Esophagus squamous epithelium (tissue), 5 donors: ENCODE data around the gene VWA3A. TPM values are rescaled to one million over a fixed set of nuclear protein-coding genes. Genes with fewer than 3 reads are reported as not detected.

Source experiments
- DNase-seq: peaks from one replicate; lab custom pipeline; 2025; lab: John Stamatoyannopoulos, UW
- H3K27ac ChIP-seq, 4 donors: fragments of 200-600 bp; sonication (generic); one replicate each; pipeline ENCODE4 v1.5.1; 2016 to 2019; ENCODE audit warnings: mild to moderate bottlenecking in 1 of 4
- H3K27me3 ChIP-seq, 4 donors: fragments of 200-600 bp; sonication (generic); 1 replicate in 3 of 4; 2 replicates in 1 of 4; pipeline versions ENCODE4 v1.5.1 to v1.6.0; 2017 to 2021; ENCODE audit warnings: antibody characterized with exemption in 1 of 4
- H3K36me3 ChIP-seq, 3 donors: fragments of 200-600 bp; sonication (generic); one replicate each; pipeline ENCODE4 v1.5.1; 2016 to 2019
- H3K4me1 ChIP-seq, 3 donors: fragments of 200-600 bp; sonication (generic); one replicate each; pipeline ENCODE4 v1.5.1; 2017 to 2019
- H3K4me3 ChIP-seq, 4 donors: fragments of 200-600 bp; sonication (generic); 1 replicate in 3 of 4; 2 replicates in 1 of 4; pipeline ENCODE4 v1.5.1; 2016 to 2019; ENCODE audit warnings: mild to moderate bottlenecking in 2 of 4, moderate library complexity in 1 of 4
- H3K9me3 ChIP-seq, 3 donors: fragments of 200-600 bp; sonication (generic); one replicate each; pipeline ENCODE4 v1.5.1; 2016 to 2019
- CTCF ChIP-seq, 6 experiments: fragments of 450-650 bp in 4 of 6; fragments of 200-600 bp in 2 of 6; sonication (generic) in 2 of 6; IDR thresholded peaks; one replicate each; pipeline ENCODE4 v1.5.1; 2016 to 2019; ENCODE audit warnings: antibody characterized with exemption in 6 of 6, mild to moderate bottlenecking in 4 of 6, moderate library complexity in 4 of 6
- POLR2A ChIP-seq, 4 donors: fragments of 450-650 bp; IDR thresholded peaks; one replicate each; pipeline ENCODE4 v1.6.1; 2017; ENCODE audit warnings: antibody characterized with exemption in 4 of 4, mild to moderate bottlenecking in 4 of 4, moderate library complexity in 3 of 4
- WGBS, 2 donors: methylation state at CpG; one replicate each; pipeline ENCODE4 v1.1.5; 2018; 5-methylcytosine and 5-hydroxymethylcytosine counted together
- intact Hi-C: fragments of 100-400 bp; cut with DNase I; formaldehyde crosslinking; loops from one replicate; pipeline ENCODE4 v1.15.0; 2022
- total RNA-seq, 4 donors: library from RNA; depleted of rRNA; stranded (reverse); fragments of >200 nt; gene quantifications; one replicate each; pipeline ENCODE4 v1.1.0, GENCODE V29; 2016
- donor health status: DM: yes; HTN: yes; CAD: no.

The VWA3A gene
- total RNA-seq, 4 donors from 2014 or later, result not detected

DNA sequence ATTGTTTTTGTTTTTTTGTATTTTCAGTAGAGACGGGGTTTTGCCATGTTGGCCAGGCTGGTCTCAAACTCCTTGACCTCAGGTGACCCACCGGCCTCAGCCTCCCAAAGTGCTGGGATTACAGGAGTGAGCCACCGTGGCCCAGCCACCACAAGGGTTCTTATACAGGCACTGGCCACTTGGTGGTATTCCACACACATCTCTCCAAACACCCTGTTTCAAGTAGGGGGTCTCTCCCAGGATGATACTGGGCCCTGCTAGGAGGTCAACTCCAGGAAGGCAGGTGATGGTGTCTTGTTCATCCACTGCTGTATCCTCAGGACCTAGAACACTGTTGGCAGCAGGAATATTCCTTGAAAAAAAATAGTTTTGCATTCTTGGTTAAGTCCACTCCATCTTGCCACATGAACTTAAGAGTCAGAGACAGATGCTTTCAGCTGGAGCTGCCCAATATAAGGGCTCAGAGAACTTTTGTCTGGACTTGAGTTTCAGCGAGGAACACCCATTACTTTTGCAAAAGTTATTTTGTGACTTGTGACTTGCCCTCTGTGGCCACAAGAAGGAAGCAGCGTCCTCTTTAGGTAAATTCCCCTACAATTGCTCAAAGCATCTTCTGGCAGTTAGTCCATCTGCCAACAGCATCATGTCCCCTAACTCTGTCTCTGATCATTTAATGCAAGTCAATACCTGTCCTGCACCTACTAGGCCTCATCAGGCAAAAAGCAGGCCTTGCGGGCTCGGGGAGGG is 106.4 kb downstream of the VWA3A start:
- Histone ChIP-seq H3K27me3 (no peaks in the 10 kb centered on the region), H3K9me3 (no peaks in the 10 kb centered on the region), H3K27ac (peak overlapping the region; percentile 83 to 91 (median 89)), H3K4me3 (no peak overlapping the region), H3K4me1 (peaks cover 21 to 63% (median 28%) of the 10 kb centered on the region in 3 donors), H3K36me3 (no peaks in the 10 kb centered on the region)
- 22 to 51% methylated on average over 2 to 7 of the region's 7 CpGs for WGBS, 2 donors
- intact Hi-C loops, result no loop called here
- TF ChIP-seq POLR2A (IDR thresholded peaks at IDR 0.05) (no peak), CTCF (IDR thresholded peaks at IDR 0.05) (no peak)
- DNase-seq, result no peak

DNA sequence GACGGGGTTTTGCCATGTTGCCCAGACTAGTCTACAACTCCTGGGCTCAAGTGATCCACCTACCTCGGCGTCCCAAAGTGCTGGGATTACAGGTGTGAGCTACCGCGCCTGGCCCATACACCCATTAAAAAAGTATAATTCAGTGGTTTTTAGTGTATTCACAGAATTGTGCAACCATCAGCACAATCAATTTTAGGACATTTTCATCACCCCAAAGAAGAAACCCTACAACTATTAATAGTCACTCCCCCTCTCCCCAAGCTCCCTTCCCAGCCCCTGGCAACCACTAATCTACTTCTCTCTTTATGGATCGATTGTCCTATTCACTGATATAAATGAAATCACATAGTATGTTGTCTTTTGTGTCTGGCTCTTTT is 109.9 kb downstream of the VWA3A start:
- TF ChIP-seq CTCF (IDR thresholded peaks at IDR 0.05) (no peak), POLR2A (IDR thresholded peaks at IDR 0.05) (no peak)
- intact Hi-C loops, result no loop called here
- Histone ChIP-seq H3K36me3 (no peaks in the 10 kb centered on the region), H3K27ac (peak overlapping the region in 2 of 4 donors; percentile 51 to 53), H3K27me3 (no peaks in the 10 kb centered on the region), H3K9me3 (no peaks in the 10 kb centered on the region), H3K4me1 (peaks cover 21 to 61% (median 25%) of the 10 kb centered on the region in 3 donors), H3K4me3 (no peak overlapping the region)
- WGBS, 2 donors, result 65 to 72% methylated on average over 6 of the region's 6 CpGs
- DNase-seq, result no peak

DNA sequence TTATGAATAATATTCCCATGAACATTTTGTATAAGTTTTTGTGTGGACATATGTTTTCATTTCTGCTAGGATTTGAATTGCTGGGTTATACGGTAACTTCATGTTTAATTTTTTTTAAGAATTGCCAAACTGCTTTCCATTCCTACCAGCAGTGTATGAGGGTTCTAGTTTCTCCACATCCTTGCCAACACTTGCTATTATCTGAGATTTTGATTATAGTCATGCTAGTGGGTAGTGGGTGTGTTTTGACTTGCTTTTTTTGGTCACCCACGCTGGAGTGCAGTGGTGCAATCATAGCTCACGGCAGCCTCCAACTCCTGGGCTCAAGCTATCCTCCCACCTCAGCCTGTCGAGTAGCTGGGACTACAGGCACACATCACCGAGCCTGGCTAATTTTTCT is 110.8 kb downstream of the VWA3A start:
- Histone ChIP-seq H3K4me1 (peaks cover 27 to 70% (median 30%) of the 10 kb centered on the region in 3 donors), H3K9me3 (no peaks in the 10 kb centered on the region), H3K4me3 (no peak overlapping the region), H3K27ac (peak overlapping the region in 1 of 4 donors; percentile 53), H3K27me3 (no peaks in the 10 kb centered on the region), H3K36me3 (no peaks in the 10 kb centered on the region)
- WGBS, 2 donors, result 56 to 81% methylated on average over 5 of the region's 5 CpGs
- no peak for DNase-seq
- TF ChIP-seq POLR2A (IDR thresholded peaks at IDR 0.05), result no peak
- no peak for TF ChIP-seq CTCF (IDR thresholded peaks at IDR 0.05)
- intact Hi-C loops, result no loop called here

DNA sequence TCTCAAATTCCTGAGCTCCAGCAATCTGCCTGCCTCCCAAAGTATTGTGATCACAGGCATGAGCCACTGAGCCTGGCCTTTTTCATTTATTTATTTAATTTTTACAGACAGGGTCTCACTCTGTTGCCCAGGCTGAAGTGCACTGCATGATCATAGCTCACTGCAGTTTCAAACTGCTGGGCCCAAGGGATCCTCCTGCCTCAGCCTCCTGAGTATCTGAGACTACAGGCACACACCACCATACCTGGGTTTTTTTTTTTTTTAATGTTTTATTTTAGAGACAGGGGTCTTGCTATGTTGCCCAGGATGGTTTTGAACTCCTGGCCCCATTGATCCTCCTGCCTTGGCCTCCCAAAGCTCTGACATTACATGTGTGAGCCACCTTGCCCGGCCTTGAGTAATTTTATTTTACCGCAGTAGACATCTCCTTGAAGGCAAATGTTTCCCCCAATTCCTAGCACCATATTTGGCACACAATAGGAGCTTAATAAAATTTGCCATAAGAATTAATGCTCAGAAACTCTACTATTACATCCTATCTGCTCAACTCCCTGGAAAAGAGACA is 111.8 kb downstream of the VWA3A start:
- Histone ChIP-seq H3K27me3 (no peaks in the 10 kb centered on the region), H3K9me3 (no peaks in the 10 kb centered on the region), H3K4me1 (peaks cover 31 to 71% (median 31%) of the 10 kb centered on the region in 3 donors), H3K36me3 (no peaks in the 10 kb centered on the region), H3K4me3 (no peak overlapping the region), H3K27ac (peak overlapping the region in 1 of 4 donors; percentile 93)
- intact Hi-C loops, result no loop called here
- no peak for DNase-seq
- 91 to 100% methylated on average over 2 of the region's 2 CpGs for WGBS, 2 donors
- TF ChIP-seq POLR2A (IDR thresholded peaks at IDR 0.05) (no peak), CTCF (IDR thresholded peaks at IDR 0.05) (no peak)

DNA sequence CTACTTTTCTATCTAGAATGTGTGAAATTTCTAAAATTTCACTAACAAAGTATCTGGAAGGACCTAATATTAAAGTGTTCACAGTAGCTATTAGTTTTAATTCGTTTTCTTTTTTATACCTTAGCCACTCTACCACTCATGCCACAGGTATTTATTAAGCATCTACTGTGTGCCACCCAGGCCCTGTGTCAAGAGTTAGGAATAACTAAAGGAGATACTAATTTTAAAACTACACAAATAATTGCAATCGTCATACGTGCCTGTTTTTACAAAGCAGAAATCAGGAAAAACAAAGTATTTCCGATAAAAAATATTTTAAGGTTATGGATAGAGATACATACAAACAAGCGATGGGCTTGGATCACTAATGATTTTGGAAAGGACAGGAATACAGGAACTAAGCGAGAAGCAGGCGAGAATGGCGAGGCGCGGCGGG is 113.3 kb downstream of the VWA3A start:
- H3K9me3 ChIP-seq, result no peaks in the 10 kb centered on the region
- H3K27ac ChIP-seq, result peak overlapping the region; percentile 81 to 94 (median 88)
- WGBS, 2 donors, result 3 to 5% methylated on average over 11 of the region's 11 CpGs
- peaks cover 23 to 71% (median 29%) of the 10 kb centered on the region in 3 donors for H3K4me1 ChIP-seq
- H3K27me3 ChIP-seq, result no peaks in the 10 kb centered on the region
- intact Hi-C loops, result loop anchor here (5.0 kb wide), 1 partner anchor 92 kb away; the partner anchor contains the start of gene POLR3E
- DNase-seq, result no peak
- H3K36me3 ChIP-seq, result peaks cover 0 to 5% (median 0%) of the 10 kb centered on the region in 3 donors
- peak overlapping the region; percentile 67 to 90 (median 78) for H3K4me3 ChIP-seq
- TF ChIP-seq CTCF (IDR thresholded peaks at IDR 0.05), result no peak
- TF ChIP-seq POLR2A (IDR thresholded peaks at IDR 0.05), result no peak
